HEK293 (cell line): ENCODE data around the gene RPTN.

Experiments used
- CTCF ChIA-PET: fragments of 350-600 bp; formaldehyde crosslinking; extraction: SDS; loops from one replicate; lab custom pipeline; 2021; ENCODE audit warnings: antibody characterized with exemption; lab: Yijun Ruan, JAX
- POLR2A ChIA-PET: fragments of 300-600 bp; formaldehyde crosslinking; extraction: SDS; loops from one replicate; lab custom pipeline; 2020; ENCODE audit warnings: antibody characterized with exemption, inconsistent platforms; lab: Yijun Ruan, JAX
- H3K27ac ChIP-seq: fragments of 200-500 bp; sonication (Bioruptor generic); 2 replicates; pipeline ENCODE4 v1.5.1; 2014; ENCODE audit warnings: low read depth, low read length, control low read depth, inconsistent platforms; ENCODE audit errors: extremely low read depth
- H3K36me3 ChIP-seq, 2 experiments: fragments of 200-500 bp in 1 of 2; sonication (Bioruptor generic) in 1 of 2; 1 replicate in 1 of 2; 2 replicates in 1 of 2; pipeline ENCODE4 v1.5.1; 2014 to 2017; ENCODE audit warnings: inconsistent platforms in 2 of 2, low read length in 2 of 2; ENCODE audit not compliant: control insufficient read depth in 2 of 2, insufficient read depth in 1 of 2
- H3K4me1 ChIP-seq: fragments of 200-500 bp; sonication (Bioruptor generic); 2 replicates; pipeline ENCODE4 v1.5.1; 2014; ENCODE audit warnings: mild to moderate bottlenecking, low read length, inconsistent platforms; ENCODE audit not compliant: control insufficient read depth, insufficient read depth
- H3K4me3 ChIP-seq: 2 replicates; pipeline ENCODE4 v1.5.1; 2011; ENCODE audit warnings: low read depth, mild to moderate bottlenecking, control low read depth, low read length, moderate library complexity
- H3K9me3 ChIP-seq: fragments of 200-500 bp; sonication (Bioruptor generic); 2 replicates; pipeline ENCODE4 v1.5.1; 2014; ENCODE audit warnings: low read depth, low read length, inconsistent platforms; ENCODE audit not compliant: control insufficient read depth, insufficient read depth
- GLIS2 ChIP-seq: fragments of 450-650 bp; formaldehyde crosslinking; IDR thresholded peaks from 2 replicates; pipeline ENCODE4 v1.5.1; 2016; ENCODE audit warnings: missing biosample characterization, missing genetic modification characterization
- KLF16 ChIP-seq: fragments of 450-650 bp; formaldehyde crosslinking; IDR thresholded peaks from 2 replicates; pipeline ENCODE4 v1.5.1; 2017; ENCODE audit warnings: missing biosample characterization, missing genetic modification characterization
- KLF17 ChIP-seq: fragments of 450-650 bp; formaldehyde crosslinking; IDR thresholded peaks from 2 replicates; pipeline ENCODE4 v1.5.1; 2016; ENCODE audit warnings: missing biosample characterization, missing genetic modification characterization
- OSR2 ChIP-seq: fragments of 450-650 bp; formaldehyde crosslinking; IDR thresholded peaks from 2 replicates; pipeline ENCODE4 v1.5.1; 2016; ENCODE audit warnings: missing biosample characterization, missing genetic modification characterization
- PRDM1 ChIP-seq: fragments of 450-650 bp; formaldehyde crosslinking; IDR thresholded peaks from 2 replicates; pipeline ENCODE4; 2016; ENCODE audit warnings: missing biosample characterization, missing genetic modification characterization
- PRDM6 ChIP-seq: fragments of 450-650 bp; formaldehyde crosslinking; IDR thresholded peaks from 2 replicates; pipeline ENCODE4 v1.5.1; 2017; ENCODE audit warnings: missing biosample characterization, missing genetic modification characterization
- ZFP41 ChIP-seq: fragments of 450-650 bp; formaldehyde crosslinking; IDR thresholded peaks from 2 replicates; pipeline ENCODE4 v1.5.1; 2016; ENCODE audit warnings: missing biosample characterization, missing genetic modification characterization, borderline replicate concordance
- ZNF148 ChIP-seq: fragments of 450-650 bp; formaldehyde crosslinking; IDR thresholded peaks from 2 replicates; pipeline ENCODE4 v1.5.0; 2017; ENCODE audit warnings: missing biosample characterization, missing genetic modification characterization, borderline replicate concordance
- ZNF184 ChIP-seq: fragments of 450-650 bp; IDR thresholded peaks from 2 replicates; pipeline ENCODE4 v1.5.1; 2018; ENCODE audit warnings: missing biosample characterization, mild to moderate bottlenecking, missing genetic modification characterization
- ZNF2 ChIP-seq: fragments of 450-650 bp; formaldehyde crosslinking; IDR thresholded peaks from 2 replicates; pipeline ENCODE4 v1.5.1; 2016; ENCODE audit warnings: missing biosample characterization, missing genetic modification characterization
- ZNF221 ChIP-seq: fragments of 450-650 bp; formaldehyde crosslinking; IDR thresholded peaks from 2 replicates; pipeline ENCODE4 v1.5.1; 2017; ENCODE audit warnings: missing biosample characterization, missing genetic modification characterization, borderline replicate concordance
- ZNF292 ChIP-seq: fragments of 450-650 bp; formaldehyde crosslinking; IDR thresholded peaks from 2 replicates; pipeline ENCODE4 v1.5.1; 2016; ENCODE audit warnings: low read depth, missing biosample characterization, missing genetic modification characterization, borderline replicate concordance
- ZNF350 ChIP-seq: fragments of 450-650 bp; formaldehyde crosslinking; IDR thresholded peaks from 2 replicates; pipeline ENCODE4 v1.5.0; 2017; ENCODE audit warnings: missing biosample characterization, mild to moderate bottlenecking, missing genetic modification characterization
- ZNF366 ChIP-seq: fragments of 450-650 bp; formaldehyde crosslinking; conservative IDR thresholded peaks from 2 replicates; pipeline ENCODE4 v1.5.1; 2016; ENCODE audit warnings: missing biosample characterization, missing genetic modification characterization
- ZNF391 ChIP-seq: fragments of 450-650 bp; formaldehyde crosslinking; IDR thresholded peaks from 2 replicates; pipeline ENCODE4 v1.5.1; 2016; ENCODE audit warnings: low read depth, missing biosample characterization, missing genetic modification characterization, borderline replicate concordance
- ZNF433 ChIP-seq: fragments of 450-650 bp; formaldehyde crosslinking; IDR thresholded peaks from 2 replicates; pipeline ENCODE4 v1.5.1; 2016; ENCODE audit warnings: missing biosample characterization, missing genetic modification characterization, low read depth
- ZNF548 ChIP-seq: fragments of 450-650 bp; formaldehyde crosslinking; IDR thresholded peaks from 2 replicates; pipeline ENCODE4 v1.5.1; 2016; ENCODE audit warnings: missing biosample characterization, missing genetic modification characterization
- ZNF555 ChIP-seq: fragments of 450-650 bp; formaldehyde crosslinking; conservative IDR thresholded peaks from 2 replicates; pipeline ENCODE4 v1.5.1; 2017; ENCODE audit warnings: missing biosample characterization, mild to moderate bottlenecking, missing genetic modification characterization, inconsistent platforms
- ZNF626 ChIP-seq: fragments of 450-650 bp; sonication (Bioruptor Pico); formaldehyde crosslinking; IDR thresholded peaks from 2 replicates; pipeline ENCODE4 v1.5.1; 2018; ENCODE audit warnings: missing biosample characterization, missing genetic modification characterization, inconsistent platforms
- ZNF629 ChIP-seq: fragments of 450-650 bp; formaldehyde crosslinking; IDR thresholded peaks from 2 replicates; pipeline ENCODE4 v1.5.1; 2017; ENCODE audit warnings: missing biosample characterization, missing genetic modification characterization
- ZNF645 ChIP-seq: fragments of 450-650 bp; formaldehyde crosslinking; IDR thresholded peaks from 2 replicates; pipeline ENCODE4; 2016; ENCODE audit warnings: missing biosample characterization, missing genetic modification characterization
- ZNF654 ChIP-seq: fragments of 450-650 bp; formaldehyde crosslinking; IDR thresholded peaks from 2 replicates; pipeline ENCODE4 v1.5.1; 2016; ENCODE audit warnings: low read depth, missing biosample characterization, missing genetic modification characterization
- ZNF658 ChIP-seq: fragments of 450-650 bp; formaldehyde crosslinking; IDR thresholded peaks from 2 replicates; pipeline ENCODE4; 2016; ENCODE audit warnings: missing biosample characterization, missing genetic modification characterization
- ZNF660 ChIP-seq: fragments of 450-650 bp; IDR thresholded peaks from 2 replicates; pipeline ENCODE4 v1.5.1; 2018; ENCODE audit warnings: missing biosample characterization, mild to moderate bottlenecking, missing genetic modification characterization
- ZNF670 ChIP-seq: fragments of 450-650 bp; formaldehyde crosslinking; IDR thresholded peaks from 2 replicates; pipeline ENCODE4 v1.5.1; 2016; ENCODE audit warnings: missing biosample characterization, missing genetic modification characterization, low read depth
- ZNF777 ChIP-seq: fragments of 450-650 bp; formaldehyde crosslinking; IDR thresholded peaks from 2 replicates; pipeline ENCODE4 v1.5.1; 2017; ENCODE audit warnings: missing biosample characterization, missing genetic modification characterization, borderline replicate concordance
- ZNF792 ChIP-seq: fragments of 450-650 bp; formaldehyde crosslinking; IDR thresholded peaks from 2 replicates; pipeline ENCODE4 v1.5.1; 2016; ENCODE audit warnings: missing biosample characterization, missing genetic modification characterization
- ZSCAN30 ChIP-seq: fragments of 450-650 bp; IDR thresholded peaks from 2 replicates; pipeline ENCODE4 v1.5.1; 2018; ENCODE audit warnings: missing biosample characterization, mild to moderate bottlenecking, missing genetic modification characterization, moderate library complexity

RPTN gene

GRCh38 chr1:152198982-152199381 lies 40.0 kb upstream of the RPTN start:
- no peaks in the 10 kb centered on the region for H3K36me3 ChIP-seq
- TF ChIP-seq ZNF391 (tag by site-specific recombination) (no peak), ZSCAN30 (tag by site-specific recombination) (no peak), ZNF658 (no peak), ZNF777 (tag by site-specific recombination) (no peak), ZNF645 (no peak), ZNF626 (no peak), ZNF292 (tag by site-specific recombination) (no peak), ZNF548 (tag by site-specific recombination) (no peak), GLIS2 (tag by site-specific recombination) (no peak), ZNF792 (tag by site-specific recombination) (no peak), ZNF670 (tag by site-specific recombination) (no peak), ZNF555 (tag by site-specific recombination) (no peak), ZNF148 (tag by site-specific recombination) (no peak), ZNF654 (tag by site-specific recombination) (no peak), KLF16 (tag by site-specific recombination) (no peak)
- ChIA-PET CTCF (interaction anchor here (0.5 to 1.9 kb wide), 6 partner anchors 10 to 302 kb away, joined by 3 to 11 read pairs (median 4); no protein-coding TSS in a partner anchor), POLR2A (no interaction called here)
- H3K27ac ChIP-seq = no peak overlapping the region
- no peaks in the 10 kb centered on the region for H3K9me3 ChIP-seq
- H3K4me3 ChIP-seq = no peak overlapping the region
- no peaks in the 10 kb centered on the region for H3K4me1 ChIP-seq

- H3K4me1 ChIP-seq = no peaks in the 10 kb centered on the region
- no peaks in the 10 kb centered on the region for H3K9me3 ChIP-seq
- POLR2A ChIA-PET = no interaction called here
- H3K36me3 ChIP-seq = no peaks in the 10 kb centered on the region
- CTCF ChIA-PET = interaction anchor here (0.7 to 1.0 kb wide), 2 partner anchors 171 to 261 kb away, joined by 3 to 4 read pairs; no protein-coding TSS in a partner anchor
- H3K27ac ChIP-seq = no peak overlapping the region
- TF ChIP-seq PRDM1 (tag by site-specific recombination) (peak; percentile 54; the same call in 1 of the 2 replicates), ZNF629 (no peak), ZNF366 (tag by site-specific recombination) (peak; percentile 78)
- no peak overlapping the region for H3K4me3 ChIP-seq
These were observed 38.4 kb upstream of the RPTN start for GRCh38 chr1:152197361-152197941.

- Histone ChIP-seq H3K27ac (no peak overlapping the region), H3K36me3 (no peaks in the 10 kb centered on the region), H3K9me3 (no peaks in the 10 kb centered on the region), H3K4me3 (no peak overlapping the region), H3K4me1 (no peaks in the 10 kb centered on the region)
- ChIA-PET CTCF (interaction anchor here (1.0 to 4.0 kb wide), 6 partner anchors 156 to 276 kb away, joined by 3 to 49 read pairs (median 6); no protein-coding TSS in a partner anchor), POLR2A (no interaction called here)
- TF ChIP-seq ZNF2 = no peak
- TF ChIP-seq ZNF660 (tag by site-specific recombination) = no peak
- no peak for TF ChIP-seq ZFP41 (tag by site-specific recombination)
- TF ChIP-seq ZNF184 (tag by site-specific recombination) = no peak
- no peak for TF ChIP-seq KLF17 (tag by site-specific recombination)
- TF ChIP-seq PRDM6 = no peak
- TF ChIP-seq OSR2 (tag by site-specific recombination) = no peak
- no peak for TF ChIP-seq ZNF433 (tag by site-specific recombination)
- TF ChIP-seq ZNF221 (tag by site-specific recombination) = no peak
- TF ChIP-seq ZNF350 (tag by site-specific recombination) = no peak
These were observed 32.7 kb upstream of the RPTN start for GRCh38 chr1:152191711-152192110.
